ENCODE results near the gene CLASP1.
"Not testable (repeated sequence)": the region's sequence is repeated elsewhere in the genome, so short reads cannot be mapped to it uniquely, and the experiment has no call there.

The CLASP1 gene

GRCh38 chr2:121336528-121337294 lies 312.6 kb downstream of the CLASP1 start:
- DNase-seq: no peak

GRCh38 chr2:121335294-121336290 lies 313.7 kb downstream of the CLASP1 start:
- no peak for DNase-seq

GRCh38 chr2:121334581-121335293 lies 314.5 kb downstream of the CLASP1 start:
- no peak for DNase-seq

GRCh38 chr2:121333834-121334558 lies 315.3 kb downstream of the CLASP1 start:
- DNase-seq: no peak

- DNase-seq: no peak
These were observed 316.0 kb downstream of the CLASP1 start for GRCh38 chr2:121333231-121333630.

- DNase-seq: not testable (repeated sequence)
These were observed 317.9 kb downstream of the CLASP1 start for GRCh38 chr2:121331324-121331723.

- no peak for DNase-seq
These were observed 318.3 kb downstream of the CLASP1 start for GRCh38 chr2:121330921-121331320.

- no peak for DNase-seq
These were observed 319.5 kb downstream of the CLASP1 start for GRCh38 chr2:121329786-121330185.

GRCh38 chr2:121326628-121327027 lies 322.6 kb downstream of the CLASP1 start:
- no peak for DNase-seq

GRCh38 chr2:121324601-121325000 lies 324.7 kb downstream of the CLASP1 start:
- no peak for DNase-seq

GRCh38 chr2:121321476-121321875 lies 327.8 kb downstream of the CLASP1 start:
- DNase-seq: no peak

GRCh38 chr2:121319941-121320340 lies 329.3 kb downstream of the CLASP1 start:
- DNase-seq: no peak

- no peak for DNase-seq
These were observed 332.3 kb downstream of the CLASP1 start for GRCh38 chr2:121316986-121317385.

GRCh38 chr2:121313701-121314100 lies 335.6 kb downstream of the CLASP1 start:
- DNase-seq: not testable (repeated sequence)

- no peak for DNase-seq
These were observed 339.5 kb downstream of the CLASP1 start for GRCh38 chr2:121309801-121310200.

- DNase-seq: no peak
These were observed 339.9 kb downstream of the CLASP1 start for GRCh38 chr2:121309323-121309722.

GRCh38 chr2:121307048-121307447 lies 342.2 kb downstream of the CLASP1 start:
- no peak for DNase-seq

- no peak for DNase-seq
These were observed 344.3 kb downstream of the CLASP1 start for GRCh38 chr2:121304941-121305340.

GRCh38 chr2:121303531-121304263 lies 345.6 kb downstream of the CLASP1 start:
- DNase-seq: no peak

GRCh38 chr2:121301190-121301589 lies 348.1 kb downstream of the CLASP1 start:
- DNase-seq: not testable (repeated sequence)

GRCh38 chr2:121298476-121298875 lies 350.8 kb downstream of the CLASP1 start:
- DNase-seq: no peak

- not testable (repeated sequence) for DNase-seq
These were observed 351.4 kb downstream of the CLASP1 start for GRCh38 chr2:121297866-121298265.

Data from NCI-H1694 treated with DMSO at 0.1 percent for 48 hours (cell line).